HEK293 (cell line): ENCODE measurements around the gene TMEM39B.

Experiments
- CTCF ChIP-seq: fragments of 450-650 bp; formaldehyde crosslinking; IDR thresholded peaks from 2 replicates; pipeline ENCODE4 v1.5.1; 2016; ENCODE audit warnings: missing biosample characterization, missing genetic modification characterization
- IKZF3 ChIP-seq: fragments of 450-650 bp; IDR thresholded peaks from 2 replicates; pipeline ENCODE4 v1.5.0; 2018; ENCODE audit warnings: missing biosample characterization, mild to moderate bottlenecking, missing genetic modification characterization, moderate library complexity
- REPIN1 ChIP-seq: fragments of 450-650 bp; formaldehyde crosslinking; IDR thresholded peaks from 2 replicates; pipeline ENCODE4 v1.5.1; 2017; ENCODE audit warnings: missing biosample characterization, missing genetic modification characterization, low read depth
- TCF7L2 ChIP-seq: IDR thresholded peaks from 2 replicates; pipeline ENCODE4 v1.6.1; 2011; ENCODE audit warnings: low read depth, mild to moderate bottlenecking, inconsistent platforms, low read length, moderate library complexity, borderline replicate concordance
- ZEB2 ChIP-seq: fragments of 450-650 bp; formaldehyde crosslinking; IDR thresholded peaks from 2 replicates; pipeline ENCODE4 v1.5.1; 2016; ENCODE audit warnings: missing biosample characterization, missing genetic modification characterization
- ZFP69B ChIP-seq: fragments of 450-650 bp; formaldehyde crosslinking; IDR thresholded peaks from 2 replicates; pipeline ENCODE4 v1.5.1; 2016; ENCODE audit warnings: missing biosample characterization, missing genetic modification characterization
- ZNF114 ChIP-seq: fragments of 450-650 bp; formaldehyde crosslinking; IDR thresholded peaks from 2 replicates; pipeline ENCODE4 v1.5.0; 2017; ENCODE audit warnings: missing biosample characterization, missing genetic modification characterization
- ZNF146 ChIP-seq: fragments of 450-650 bp; formaldehyde crosslinking; IDR thresholded peaks from 2 replicates; pipeline ENCODE4 v1.5.1; 2016; ENCODE audit warnings: missing biosample characterization, missing genetic modification characterization
- ZNF202 ChIP-seq: fragments of 450-650 bp; formaldehyde crosslinking; IDR thresholded peaks from 2 replicates; pipeline ENCODE4 v1.5.1; 2016; ENCODE audit warnings: missing biosample characterization, missing genetic modification characterization, borderline replicate concordance
- ZNF274 ChIP-seq, 2 experiments: fragments of 200-500 bp in 1 of 2; fragments of 450-650 bp in 1 of 2; sonication (Bioruptor generic) in 1 of 2; formaldehyde crosslinking in 1 of 2; IDR thresholded peaks; 2 replicates each; pipeline versions ENCODE4 v1.5.1 to v1.6.1; 2014 to 2016; ENCODE audit warnings: borderline replicate concordance in 1 of 2, inconsistent platforms in 1 of 2, low read length in 1 of 2, missing biosample characterization in 1 of 2, missing genetic modification characterization in 1 of 2
- ZNF350 ChIP-seq: fragments of 450-650 bp; formaldehyde crosslinking; IDR thresholded peaks from 2 replicates; pipeline ENCODE4 v1.5.0; 2017; ENCODE audit warnings: missing biosample characterization, mild to moderate bottlenecking, missing genetic modification characterization
- TF ChIP-seq, protein P1 (sequence below): fragments of 450-650 bp; formaldehyde crosslinking; IDR thresholded peaks from 2 replicates; pipeline ENCODE4 v1.5.1; 2016; ENCODE audit warnings: missing biosample characterization, missing genetic modification characterization
- TF ChIP-seq, protein P2 (sequence below): fragments of 450-650 bp; formaldehyde crosslinking; IDR thresholded peaks from 2 replicates; pipeline ENCODE4 v1.5.1; 2016; ENCODE audit warnings: missing biosample characterization, missing genetic modification characterization
- TF ChIP-seq, protein P3 (sequence below): fragments of 450-650 bp; formaldehyde crosslinking; IDR thresholded peaks from 2 replicates; pipeline ENCODE4 v1.5.1; 2016; ENCODE audit warnings: missing biosample characterization, missing genetic modification characterization

DNA sequence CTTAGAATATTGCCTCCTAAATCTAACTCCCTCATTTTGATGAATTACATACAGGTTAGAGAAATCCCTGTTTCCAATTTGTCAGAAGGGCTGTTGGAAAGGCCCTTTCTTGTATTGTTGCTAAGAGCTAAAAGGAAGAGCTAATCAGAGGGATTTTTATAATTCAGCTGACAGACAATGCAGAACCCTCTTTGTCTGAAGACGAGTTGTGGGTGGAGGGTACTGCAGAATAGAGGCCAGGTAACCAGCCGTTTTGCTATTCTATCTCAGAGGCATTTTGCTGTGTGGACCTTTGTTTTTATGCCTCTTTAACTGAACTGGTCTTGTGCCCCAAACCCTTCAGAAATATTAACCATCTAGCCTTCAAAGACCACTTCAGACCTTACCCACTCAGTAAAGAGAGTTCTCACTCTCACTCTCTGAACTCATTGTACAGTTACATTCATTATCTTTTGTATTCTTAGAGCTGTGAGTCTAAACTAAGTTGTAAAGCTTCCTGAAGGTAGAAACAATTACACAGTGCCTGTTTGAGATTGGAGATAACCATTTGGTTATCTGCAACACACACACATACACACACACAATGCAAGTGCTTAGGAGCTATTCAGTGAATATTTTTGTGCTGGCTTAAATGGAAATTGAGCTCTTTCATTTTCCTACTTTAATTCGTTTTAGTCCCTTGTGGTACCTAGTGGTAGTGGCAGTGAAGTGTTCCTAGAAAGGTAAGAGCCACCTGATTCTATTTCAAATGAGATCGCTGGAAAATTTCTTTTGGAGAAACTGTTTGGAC, 54.9 kb downstream of the TMEM39B start:
- TF ChIP-seq TCF7L2 (no peak), ZFP69B (no peak), CTCF (no peak), ZNF202 (tag by site-specific recombination) (no peak), REPIN1 (no peak), IKZF3 (tag by site-specific recombination) (no peak), ZNF274 (IDR thresholded peaks at IDR 0.05; ENCODE audit: low read length) (no peak), ZNF274 (tag by site-specific recombination; IDR thresholded peaks at IDR 0.05; ENCODE audit: borderline replicate concordance) (no peak), ZNF146 (tag by site-specific recombination) (no peak), ZNF350 (tag by site-specific recombination) (no peak), ZEB2 (tag by site-specific recombination) (no peak), ZNF114 (tag by site-specific recombination) (no peak)
- TF ChIP-seq, protein P1, sequence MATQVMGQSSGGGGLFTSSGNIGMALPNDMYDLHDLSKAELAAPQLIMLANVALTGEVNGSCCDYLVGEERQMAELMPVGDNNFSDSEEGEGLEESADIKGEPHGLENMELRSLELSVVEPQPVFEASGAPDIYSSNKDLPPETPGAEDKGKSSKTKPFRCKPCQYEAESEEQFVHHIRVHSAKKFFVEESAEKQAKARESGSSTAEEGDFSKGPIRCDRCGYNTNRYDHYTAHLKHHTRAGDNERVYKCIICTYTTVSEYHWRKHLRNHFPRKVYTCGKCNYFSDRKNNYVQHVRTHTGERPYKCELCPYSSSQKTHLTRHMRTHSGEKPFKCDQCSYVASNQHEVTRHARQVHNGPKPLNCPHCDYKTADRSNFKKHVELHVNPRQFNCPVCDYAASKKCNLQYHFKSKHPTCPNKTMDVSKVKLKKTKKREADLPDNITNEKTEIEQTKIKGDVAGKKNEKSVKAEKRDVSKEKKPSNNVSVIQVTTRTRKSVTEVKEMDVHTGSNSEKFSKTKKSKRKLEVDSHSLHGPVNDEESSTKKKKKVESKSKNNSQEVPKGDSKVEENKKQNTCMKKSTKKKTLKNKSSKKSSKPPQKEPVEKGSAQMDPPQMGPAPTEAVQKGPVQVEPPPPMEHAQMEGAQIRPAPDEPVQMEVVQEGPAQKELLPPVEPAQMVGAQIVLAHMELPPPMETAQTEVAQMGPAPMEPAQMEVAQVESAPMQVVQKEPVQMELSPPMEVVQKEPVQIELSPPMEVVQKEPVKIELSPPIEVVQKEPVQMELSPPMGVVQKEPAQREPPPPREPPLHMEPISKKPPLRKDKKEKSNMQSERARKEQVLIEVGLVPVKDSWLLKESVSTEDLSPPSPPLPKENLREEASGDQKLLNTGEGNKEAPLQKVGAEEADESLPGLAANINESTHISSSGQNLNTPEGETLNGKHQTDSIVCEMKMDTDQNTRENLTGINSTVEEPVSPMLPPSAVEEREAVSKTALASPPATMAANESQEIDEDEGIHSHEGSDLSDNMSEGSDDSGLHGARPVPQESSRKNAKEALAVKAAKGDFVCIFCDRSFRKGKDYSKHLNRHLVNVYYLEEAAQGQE (tag by site-specific recombination), result no peak
- TF ChIP-seq, protein P2, sequence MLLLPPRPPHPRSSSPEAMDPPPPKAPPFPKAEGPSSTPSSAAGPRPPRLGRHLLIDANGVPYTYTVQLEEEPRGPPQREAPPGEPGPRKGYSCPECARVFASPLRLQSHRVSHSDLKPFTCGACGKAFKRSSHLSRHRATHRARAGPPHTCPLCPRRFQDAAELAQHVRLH (tag by site-specific recombination), result no peak
- TF ChIP-seq, protein P3, sequence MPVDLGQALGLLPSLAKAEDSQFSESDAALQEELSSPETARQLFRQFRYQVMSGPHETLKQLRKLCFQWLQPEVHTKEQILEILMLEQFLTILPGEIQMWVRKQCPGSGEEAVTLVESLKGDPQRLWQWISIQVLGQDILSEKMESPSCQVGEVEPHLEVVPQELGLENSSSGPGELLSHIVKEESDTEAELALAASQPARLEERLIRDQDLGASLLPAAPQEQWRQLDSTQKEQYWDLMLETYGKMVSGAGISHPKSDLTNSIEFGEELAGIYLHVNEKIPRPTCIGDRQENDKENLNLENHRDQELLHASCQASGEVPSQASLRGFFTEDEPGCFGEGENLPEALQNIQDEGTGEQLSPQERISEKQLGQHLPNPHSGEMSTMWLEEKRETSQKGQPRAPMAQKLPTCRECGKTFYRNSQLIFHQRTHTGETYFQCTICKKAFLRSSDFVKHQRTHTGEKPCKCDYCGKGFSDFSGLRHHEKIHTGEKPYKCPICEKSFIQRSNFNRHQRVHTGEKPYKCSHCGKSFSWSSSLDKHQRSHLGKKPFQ (tag by site-specific recombination), result no peak
